ENCODE data around the gene CHKA. TPM values are rescaled to one million over a fixed set of nuclear protein-coding genes. Genes with fewer than 3 reads are reported as not detected.
A peak's percentile ranks its signal among the peaks of the same experiment; 100 is the strongest.

CHKA gene
- total and polyA plus RNA-seq, 9 of the 15 experiments (the other 6 are each of a cell fraction or from before 2014, with no cell fraction given) = 3.6 to 37.0 (median 30.2) TPM

- TF ChIP-seq REST (IDR thresholded peaks at IDR 0.05; ENCODE audit: borderline replicate concordance) (peak; percentile 64; the same call in 1 of the 2 replicates), REST (CRISPR knock-in tag; IDR thresholded peaks at IDR 0.05; ENCODE audit: low read depth) (no peak), PHTF2 (CRISPR knock-in tag; IDR thresholded peaks at IDR 0.05) (no peak), ZKSCAN1 (IDR thresholded peaks at IDR 0.05; ENCODE audit: low read depth, low read length) (no peak), ZNF41 (CRISPR knock-in tag; conservative IDR thresholded peaks at IDR 0.05) (no peak), TEAD1 (CRISPR knock-in tag; IDR thresholded peaks at IDR 0.05) (peak; percentile 29 to 58; a peak in 1 of 4 replicates), ZBTB2 (IDR thresholded peaks at IDR 0.05) (peak; percentile 13; the same call in 1 of the 2 replicates), MNT (conservative IDR thresholded peaks at IDR 0.05) (peak; percentile 70 to 72), ZHX1 (conservative IDR thresholded peaks at IDR 0.05; ENCODE audit: low read length) (no peak)
Observed at GRCh38 chr11:68009391-68010089, 111.6 kb downstream of the CHKA start (continued).
